Neural cell (in vitro differentiated cells): ENCODE results near the gene NRG2.

ENCODE experiments used
- EP300 ChIP-seq: fragments of 450-650 bp; conservative IDR thresholded peaks from 2 replicates; pipeline ENCODE4 v1.6.1; 2014; ENCODE audit warnings: antibody characterized with exemption, mild to moderate bottlenecking, moderate library complexity; ENCODE audit not compliant: poor library complexity, severe bottlenecking
- RAD21 ChIP-seq: fragments of 450-650 bp; conservative IDR thresholded peaks from 2 replicates; pipeline ENCODE4 v1.6.1; 2014; ENCODE audit warnings: antibody characterized with exemption, mild to moderate bottlenecking, moderate library complexity
- TAF1 ChIP-seq: IDR thresholded peaks from 2 replicates; pipeline ENCODE4 v1.6.1; 2012; ENCODE audit warnings: low read depth
- TF ChIP-seq, protein P1 (sequence below): fragments of 450-650 bp; IDR thresholded peaks from 2 replicates; pipeline ENCODE4 v1.5.1; 2014; ENCODE audit warnings: antibody characterized with exemption, mild to moderate bottlenecking, moderate library complexity; ENCODE audit not compliant: poor library complexity, severe bottlenecking

DNA sequence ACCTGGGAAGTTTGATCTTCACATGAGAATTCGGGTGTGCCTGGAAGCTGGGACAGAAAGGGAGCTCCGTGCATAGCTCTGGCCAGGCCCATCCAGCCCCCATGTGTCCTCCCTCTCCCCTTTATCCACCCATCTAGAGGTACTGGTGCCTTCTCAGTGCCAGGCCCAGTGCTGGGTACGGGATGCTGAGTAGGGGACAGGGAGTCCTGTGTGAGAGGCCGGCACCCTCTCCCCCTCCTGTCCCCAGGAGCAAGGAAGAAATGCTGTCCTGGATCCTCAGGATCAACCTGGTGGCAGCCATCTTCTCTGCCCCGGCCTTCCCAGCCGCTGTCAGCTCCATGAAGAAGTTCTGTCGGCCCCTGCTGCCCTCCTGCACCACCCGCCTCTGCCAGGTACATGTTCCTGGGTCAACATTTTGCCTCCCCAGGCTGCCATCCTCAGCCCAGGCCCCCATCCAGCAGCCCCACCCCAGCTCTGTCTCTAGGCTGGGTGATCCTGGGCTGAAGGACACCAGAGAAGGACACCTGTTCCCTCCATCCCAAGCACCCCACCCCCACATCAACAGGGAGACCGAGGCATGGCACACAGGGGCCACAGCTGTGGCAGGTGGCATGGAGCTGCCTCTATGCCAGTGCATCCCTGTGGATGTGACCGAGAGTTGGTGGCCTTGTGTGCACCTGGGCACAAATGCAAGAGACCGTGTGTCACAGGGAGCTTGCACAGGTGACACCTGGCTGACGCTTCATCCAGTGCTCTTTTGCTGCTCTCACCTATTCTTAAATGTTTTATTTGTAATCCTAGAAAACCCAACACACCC is 204.5 kb downstream of the NRG2 start:
- TF ChIP-seq, protein P1, sequence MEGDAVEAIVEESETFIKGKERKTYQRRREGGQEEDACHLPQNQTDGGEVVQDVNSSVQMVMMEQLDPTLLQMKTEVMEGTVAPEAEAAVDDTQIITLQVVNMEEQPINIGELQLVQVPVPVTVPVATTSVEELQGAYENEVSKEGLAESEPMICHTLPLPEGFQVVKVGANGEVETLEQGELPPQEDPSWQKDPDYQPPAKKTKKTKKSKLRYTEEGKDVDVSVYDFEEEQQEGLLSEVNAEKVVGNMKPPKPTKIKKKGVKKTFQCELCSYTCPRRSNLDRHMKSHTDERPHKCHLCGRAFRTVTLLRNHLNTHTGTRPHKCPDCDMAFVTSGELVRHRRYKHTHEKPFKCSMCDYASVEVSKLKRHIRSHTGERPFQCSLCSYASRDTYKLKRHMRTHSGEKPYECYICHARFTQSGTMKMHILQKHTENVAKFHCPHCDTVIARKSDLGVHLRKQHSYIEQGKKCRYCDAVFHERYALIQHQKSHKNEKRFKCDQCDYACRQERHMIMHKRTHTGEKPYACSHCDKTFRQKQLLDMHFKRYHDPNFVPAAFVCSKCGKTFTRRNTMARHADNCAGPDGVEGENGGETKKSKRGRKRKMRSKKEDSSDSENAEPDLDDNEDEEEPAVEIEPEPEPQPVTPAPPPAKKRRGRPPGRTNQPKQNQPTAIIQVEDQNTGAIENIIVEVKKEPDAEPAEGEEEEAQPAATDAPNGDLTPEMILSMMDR: no peak
- TF ChIP-seq EP300: no peak
- TF ChIP-seq TAF1: no peak
- TF ChIP-seq RAD21: no peak
